AG04449 (cell line): ENCODE measurements around the gene ZNF236.
"Not testable (repeated sequence)": the region's sequence is repeated elsewhere in the genome, so short reads cannot be mapped to it uniquely, and the experiment has no call there.

Experiments
- CTCF ChIA-PET: fragments of 350-600 bp; formaldehyde crosslinking; extraction: SDS; loops from one replicate; lab custom pipeline; 2021; ENCODE audit warnings: antibody characterized with exemption; lab: Yijun Ruan, JAX
- POLR2A ChIA-PET: fragments of 400-600, 350-600 bp; formaldehyde crosslinking; extraction: SDS; loops from one replicate; lab custom pipeline; 2020; ENCODE audit warnings: antibody characterized with exemption, inconsistent platforms; lab: Yijun Ruan, JAX
- DNase-seq: peaks from one replicate; pipeline ENCODE4 v3.0.0-alpha.2; 2010; ENCODE audit warnings: low read depth, low spot score
- H3K4me3 ChIP-seq: 2 replicates; pipeline ENCODE4 v1.5.1; 2011; ENCODE audit warnings: low read depth, mild to moderate bottlenecking, control low read depth, low read length
- TF ChIP-seq, protein P1 (sequence below): IDR thresholded peaks from one replicate; pipeline ENCODE4 v1.5.1; 2011; ENCODE audit warnings: mild to moderate bottlenecking, moderate library complexity, low read length, control low read depth, inconsistent platforms; ENCODE audit not compliant: insufficient read depth; ENCODE audit errors: missing control alignments

The ZNF236 gene

DNA sequence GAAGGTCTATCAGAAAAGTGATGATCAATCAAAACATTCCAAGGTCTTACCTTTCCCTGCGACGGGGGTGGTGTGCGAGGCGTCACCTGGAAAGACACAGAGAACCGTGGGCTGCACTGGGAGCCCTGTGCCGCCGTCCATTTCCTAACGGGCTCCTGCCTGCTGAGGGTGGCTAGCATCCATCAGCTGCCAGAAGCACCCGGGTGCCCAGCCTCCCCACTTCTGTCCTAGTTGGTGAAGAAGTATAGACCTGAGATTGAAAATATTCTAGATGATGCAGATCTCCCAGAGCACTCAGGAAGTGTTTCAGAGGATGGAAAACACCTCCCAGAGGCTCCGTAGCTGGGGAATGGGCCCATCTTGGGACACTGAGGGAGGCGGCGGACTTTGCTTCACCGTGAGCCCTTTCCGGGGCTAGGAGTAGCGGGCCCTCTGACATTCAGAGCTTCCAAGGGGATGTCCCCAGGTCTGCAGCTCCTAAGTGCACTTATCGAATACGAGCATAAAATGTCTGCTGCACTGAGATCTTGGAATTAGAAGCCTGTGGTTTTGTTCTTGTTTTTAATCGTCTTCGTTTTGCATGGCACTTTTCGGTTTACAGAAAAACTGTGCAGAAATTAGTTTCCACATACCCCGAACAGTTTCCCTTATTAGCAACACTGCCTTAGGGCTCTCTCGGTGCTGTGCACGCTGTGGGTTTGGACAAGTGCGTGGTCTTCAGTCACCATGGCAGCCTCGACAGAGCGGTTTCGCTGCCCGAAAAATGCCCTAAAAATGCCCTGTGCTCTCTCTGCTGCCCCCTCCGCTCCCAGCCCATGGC lies 166.7 kb downstream of the ZNF236 start:
- no peak for DNase-seq
- ChIA-PET POLR2A (no interaction called here), CTCF (interaction anchor here (0.7 to 2.4 kb wide), 4 partner anchors 11 to 187 kb away, joined by 3 to 12 read pairs (median 4); no protein-coding TSS in a partner anchor)
- H3K4me3 ChIP-seq = no peak overlapping the region
- TF ChIP-seq, protein P1, sequence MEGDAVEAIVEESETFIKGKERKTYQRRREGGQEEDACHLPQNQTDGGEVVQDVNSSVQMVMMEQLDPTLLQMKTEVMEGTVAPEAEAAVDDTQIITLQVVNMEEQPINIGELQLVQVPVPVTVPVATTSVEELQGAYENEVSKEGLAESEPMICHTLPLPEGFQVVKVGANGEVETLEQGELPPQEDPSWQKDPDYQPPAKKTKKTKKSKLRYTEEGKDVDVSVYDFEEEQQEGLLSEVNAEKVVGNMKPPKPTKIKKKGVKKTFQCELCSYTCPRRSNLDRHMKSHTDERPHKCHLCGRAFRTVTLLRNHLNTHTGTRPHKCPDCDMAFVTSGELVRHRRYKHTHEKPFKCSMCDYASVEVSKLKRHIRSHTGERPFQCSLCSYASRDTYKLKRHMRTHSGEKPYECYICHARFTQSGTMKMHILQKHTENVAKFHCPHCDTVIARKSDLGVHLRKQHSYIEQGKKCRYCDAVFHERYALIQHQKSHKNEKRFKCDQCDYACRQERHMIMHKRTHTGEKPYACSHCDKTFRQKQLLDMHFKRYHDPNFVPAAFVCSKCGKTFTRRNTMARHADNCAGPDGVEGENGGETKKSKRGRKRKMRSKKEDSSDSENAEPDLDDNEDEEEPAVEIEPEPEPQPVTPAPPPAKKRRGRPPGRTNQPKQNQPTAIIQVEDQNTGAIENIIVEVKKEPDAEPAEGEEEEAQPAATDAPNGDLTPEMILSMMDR = no peak

DNA sequence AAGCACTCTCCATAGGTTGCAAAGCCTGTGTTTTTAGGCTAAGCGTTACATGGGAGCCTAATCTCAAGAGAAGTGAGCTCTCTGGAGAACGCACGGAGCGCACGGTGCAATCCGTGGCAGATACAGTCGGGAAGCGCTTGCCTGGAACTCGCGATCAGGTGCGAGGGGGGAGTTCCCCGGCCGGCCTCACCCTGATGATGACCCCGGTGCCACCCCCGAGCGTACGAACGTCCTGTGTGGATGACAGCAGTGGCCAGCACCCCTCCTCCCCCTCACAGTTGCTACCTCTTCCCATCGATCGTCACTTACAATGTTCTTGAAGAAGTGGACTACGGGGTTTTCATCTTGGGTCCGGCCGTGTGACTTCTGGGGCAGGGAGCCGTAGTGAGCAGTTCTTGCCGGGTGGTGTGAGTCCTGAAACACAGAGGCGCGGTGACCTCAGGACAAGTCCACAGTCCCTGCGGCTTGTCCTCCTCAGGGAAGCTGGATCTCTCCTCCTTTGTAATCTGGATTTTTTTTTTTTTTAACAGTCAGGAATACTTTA lies 167.4 kb downstream of the ZNF236 start:
- no peak overlapping the region for H3K4me3 ChIP-seq
- ChIA-PET POLR2A (no interaction called here), CTCF (interaction anchor here (0.9 to 2.4 kb wide), 3 partner anchors 11 to 188 kb away, joined by 3 to 12 read pairs (median 3); no protein-coding TSS in a partner anchor)
- TF ChIP-seq, protein P1 = no peak
- DNase-seq = no peak

DNA sequence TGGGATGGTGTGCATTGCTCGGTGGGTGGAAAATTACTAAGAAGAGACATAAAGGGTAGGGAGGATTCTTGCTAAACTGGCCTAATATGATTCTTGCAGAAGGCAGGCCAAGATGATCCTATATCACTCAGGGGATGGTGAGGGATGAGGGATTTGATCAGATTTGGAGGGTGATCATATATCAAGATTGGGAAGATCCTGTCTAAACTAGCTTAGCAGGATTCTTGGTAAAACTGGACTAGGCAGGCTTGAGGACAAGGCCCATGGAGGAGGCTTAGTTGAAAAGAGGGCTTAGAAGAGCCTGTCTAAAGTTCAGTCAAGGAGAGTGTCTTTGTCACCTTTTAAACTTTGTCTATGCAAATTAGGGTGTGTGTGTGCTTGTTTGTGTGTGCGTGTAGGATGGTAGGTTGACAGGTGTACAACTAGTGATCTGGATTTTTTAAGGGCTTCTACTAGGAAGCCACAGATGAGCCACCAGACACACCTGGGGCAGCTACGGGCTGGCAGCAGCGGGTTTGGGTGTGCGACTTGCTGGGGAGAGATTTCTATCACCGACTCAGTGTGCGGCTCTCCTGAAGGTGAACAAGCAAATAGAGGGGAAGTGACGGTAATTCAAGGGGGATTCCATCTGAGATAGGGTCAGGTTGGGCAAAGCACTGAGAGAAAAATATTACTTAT lies 168.1 kb downstream of the ZNF236 start:
- POLR2A ChIA-PET, H3K4me3 ChIP-seq, DNase-seq: not testable (repeated sequence)
- CTCF ChIA-PET = interaction anchor here (0.9 to 7.4 kb wide), 5 partner anchors 6 to 221 kb away, joined by 3 to 84 read pairs (median 12); no protein-coding TSS in a partner anchor

DNA sequence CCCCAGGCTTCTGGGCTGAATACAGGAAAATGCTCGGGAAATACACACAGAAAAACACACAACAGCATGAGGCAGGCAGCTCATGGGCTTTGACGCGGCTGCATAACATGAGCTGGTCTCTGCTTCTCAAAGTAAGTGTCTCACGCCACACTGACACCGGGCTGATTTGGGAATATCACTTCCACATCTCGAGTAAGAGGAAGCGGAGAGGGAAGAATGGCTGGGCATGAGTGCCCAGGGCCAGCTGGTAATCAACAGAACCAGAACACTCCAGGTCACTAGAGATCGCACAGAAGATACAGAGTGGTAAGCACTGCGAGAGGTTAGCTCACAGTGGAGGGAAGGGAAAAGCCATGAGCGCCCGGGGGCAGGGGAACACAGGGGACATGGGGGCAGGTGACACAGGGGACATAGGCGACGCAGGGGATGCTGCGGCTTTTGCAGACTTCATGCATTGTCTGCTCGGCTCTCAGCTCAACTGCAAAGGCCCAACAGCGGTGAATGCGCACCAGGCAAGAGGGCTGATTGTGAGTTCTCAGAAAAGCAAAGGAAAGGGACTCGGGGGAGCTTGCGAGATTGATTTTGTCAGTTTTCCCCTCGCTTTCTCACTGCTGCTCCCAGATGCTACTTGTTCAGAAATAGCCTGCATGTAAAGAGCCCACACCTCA lies 168.8 kb downstream of the ZNF236 start:
- POLR2A ChIA-PET = no interaction called here
- no peak for DNase-seq
- CTCF ChIA-PET = interaction anchor here (0.8 to 7.4 kb wide), 4 partner anchors 7 to 221 kb away, joined by 3 to 84 read pairs (median 10); no protein-coding TSS in a partner anchor
- TF ChIP-seq, protein P1 = no peak
- no peak overlapping the region for H3K4me3 ChIP-seq

DNA sequence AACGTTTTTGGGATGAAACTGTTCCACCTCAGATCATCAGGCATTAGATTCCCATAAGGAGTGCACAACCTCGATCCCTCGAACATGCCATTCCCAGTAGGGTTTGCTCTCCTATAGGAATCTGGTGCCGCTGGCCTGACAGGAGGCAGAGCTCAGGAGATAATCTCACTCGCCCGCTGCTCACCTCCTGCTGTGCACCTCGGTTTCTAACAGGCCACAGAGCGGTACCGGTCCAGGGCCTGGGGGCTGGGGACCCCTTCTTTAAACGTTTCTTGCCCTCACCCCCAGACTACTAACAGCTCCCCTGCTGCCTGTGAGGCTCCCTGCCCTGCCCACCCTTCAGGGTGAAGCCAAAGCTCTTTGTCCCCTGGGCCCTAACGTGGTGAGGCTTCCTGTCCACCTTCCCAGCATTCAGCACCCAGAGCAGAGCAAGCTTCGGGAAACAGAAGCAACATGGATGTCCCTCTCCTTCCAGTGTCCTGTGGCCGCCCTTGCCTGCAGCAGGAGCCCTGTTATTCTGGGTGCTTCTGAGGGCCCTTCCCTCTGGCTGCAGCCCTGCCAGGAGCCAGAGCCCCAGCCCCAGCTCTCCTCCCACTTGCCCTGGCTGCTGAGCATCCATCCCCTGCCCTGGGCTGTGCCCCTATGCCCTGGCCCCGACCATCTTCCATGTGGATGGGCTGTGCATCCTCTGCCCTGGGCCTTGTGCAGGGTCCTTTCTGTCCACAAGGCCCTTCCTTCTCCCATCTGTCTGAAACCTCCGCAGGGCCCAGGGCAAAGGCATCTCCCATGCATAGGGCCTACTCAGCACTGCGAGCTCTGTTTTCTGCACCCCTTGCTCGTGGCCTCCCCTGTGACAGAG lies 170.1 kb downstream of the ZNF236 start:
- no peak overlapping the region for H3K4me3 ChIP-seq
- TF ChIP-seq, protein P1 = no peak
- POLR2A ChIA-PET = no interaction called here
- DNase-seq = no peak
- CTCF ChIA-PET = interaction anchor here (1.7 to 7.4 kb wide), 2 partner anchors 8 kb away, joined by 14 to 84 read pairs; no protein-coding TSS in a partner anchor

DNA sequence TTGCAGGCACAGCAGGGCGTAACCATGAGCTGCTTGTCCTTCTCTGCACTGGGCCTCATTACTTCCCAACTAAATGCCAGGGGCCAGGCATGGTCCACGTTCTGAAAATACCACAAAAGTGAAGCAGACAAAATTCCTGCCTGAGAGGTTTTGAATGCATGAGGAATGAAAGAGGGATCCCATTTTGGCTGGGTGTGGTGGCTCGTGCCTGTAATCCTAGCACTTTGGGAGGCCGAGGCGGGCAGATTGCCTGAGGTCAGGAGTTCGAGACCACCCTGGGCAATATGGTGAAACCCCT lies 170.7 kb downstream of the ZNF236 start:
- TF ChIP-seq, protein P1 = no peak
- POLR2A ChIA-PET = no interaction called here
- no peak for DNase-seq
- H3K4me3 ChIP-seq = no peak overlapping the region
- CTCF ChIA-PET = interaction anchor here (7.4 kb wide), 1 partner anchor 9 kb away, joined by 84 read pairs; no protein-coding TSS in a partner anchor
